KOPT-K1 (cell line): ENCODE measurements around the gene USF2.
"Not testable (repeated sequence)": the region's sequence is repeated elsewhere in the genome, so short reads cannot be mapped to it uniquely, and the experiment has no call there.

Experiments
- H3K27ac ChIP-seq: fragments of 200-600 bp; sonication (generic); 2 replicates; pipeline ENCODE4 v1.5.1; 2016; ENCODE audit warnings: antibody characterized with exemption, mild to moderate bottlenecking, low read depth, low read length; ENCODE audit not compliant: poor library complexity, severe bottlenecking
- H3K36me3 ChIP-seq: fragments of 200-600 bp; sonication (generic); 2 replicates; pipeline ENCODE4 v1.5.1; 2017; ENCODE audit warnings: antibody characterized with exemption, mild to moderate bottlenecking, low read length, moderate library complexity; ENCODE audit not compliant: insufficient read depth
- H3K9me3 ChIP-seq: fragments of 200-600 bp; sonication (generic); 2 replicates; pipeline ENCODE4 v1.5.1; 2017; ENCODE audit warnings: antibody characterized with exemption, low read length, mild to moderate bottlenecking; ENCODE audit not compliant: insufficient read depth, poor library complexity, severe bottlenecking

Gene USF2, protein sequence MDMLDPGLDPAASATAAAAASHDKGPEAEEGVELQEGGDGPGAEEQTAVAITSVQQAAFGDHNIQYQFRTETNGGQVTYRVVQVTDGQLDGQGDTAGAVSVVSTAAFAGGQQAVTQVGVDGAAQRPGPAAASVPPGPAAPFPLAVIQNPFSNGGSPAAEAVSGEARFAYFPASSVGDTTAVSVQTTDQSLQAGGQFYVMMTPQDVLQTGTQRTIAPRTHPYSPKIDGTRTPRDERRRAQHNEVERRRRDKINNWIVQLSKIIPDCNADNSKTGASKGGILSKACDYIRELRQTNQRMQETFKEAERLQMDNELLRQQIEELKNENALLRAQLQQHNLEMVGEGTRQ

GRCh38 chr19:35268536-35269437 lies at the start of gene USF2:
TSS of gene USF2 (plus strand) at chr19:35268962. CDS start at chr19:35269102, 140 bp downstream.
- Histone ChIP-seq H3K36me3 (peaks cover 38% of the 10 kb centered on the region), H3K27ac (peak within 1 kb of the TSS; percentile 83)

DNA sequence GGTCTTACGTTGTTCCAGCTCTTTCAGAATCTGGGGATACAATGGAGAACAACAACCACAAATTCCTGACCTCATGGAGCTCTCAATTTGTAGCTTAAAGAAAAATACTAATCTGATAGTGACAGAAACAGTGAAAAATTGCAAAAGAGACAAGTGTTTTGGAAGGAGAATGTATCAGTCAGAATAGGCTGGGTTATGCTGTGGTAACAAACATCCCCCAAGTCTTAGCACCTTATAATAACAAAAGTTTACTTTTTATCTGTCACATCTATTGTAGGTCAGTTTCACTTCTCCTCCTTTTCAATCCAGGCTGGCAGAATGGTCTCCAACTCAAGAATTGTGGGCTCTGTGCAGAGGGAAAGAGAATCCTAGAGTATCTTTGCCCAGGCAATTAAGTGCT lies 49.8 kb upstream of the USF2 start:
- Histone ChIP-seq H3K27ac (no peak overlapping the region), H3K9me3 (peaks cover 6% of the 10 kb centered on the region), H3K36me3 (no peaks in the 10 kb centered on the region)

More at GRCh38 chr19:35268536-35269437, at the start of gene USF2:
- no peaks in the 10 kb centered on the region for H3K9me3 ChIP-seq

GRCh38 chr19:35220315-35220921 lies 48.3 kb upstream of the USF2 start:
- H3K9me3 ChIP-seq = peaks cover 6% of the 10 kb centered on the region
- no peaks in the 10 kb centered on the region for H3K36me3 ChIP-seq
- no peak overlapping the region for H3K27ac ChIP-seq

GRCh38 chr19:35220973-35221590 lies 47.7 kb upstream of the USF2 start:
- not testable (repeated sequence) for H3K27ac ChIP-seq, H3K36me3 ChIP-seq, H3K9me3 ChIP-seq

GRCh38 chr19:35222373-35223015 lies 46.3 kb upstream of the USF2 start:
- Histone ChIP-seq H3K36me3 (no peaks in the 10 kb centered on the region), H3K27ac (no peak overlapping the region), H3K9me3 (peaks cover 6% of the 10 kb centered on the region)

DNA sequence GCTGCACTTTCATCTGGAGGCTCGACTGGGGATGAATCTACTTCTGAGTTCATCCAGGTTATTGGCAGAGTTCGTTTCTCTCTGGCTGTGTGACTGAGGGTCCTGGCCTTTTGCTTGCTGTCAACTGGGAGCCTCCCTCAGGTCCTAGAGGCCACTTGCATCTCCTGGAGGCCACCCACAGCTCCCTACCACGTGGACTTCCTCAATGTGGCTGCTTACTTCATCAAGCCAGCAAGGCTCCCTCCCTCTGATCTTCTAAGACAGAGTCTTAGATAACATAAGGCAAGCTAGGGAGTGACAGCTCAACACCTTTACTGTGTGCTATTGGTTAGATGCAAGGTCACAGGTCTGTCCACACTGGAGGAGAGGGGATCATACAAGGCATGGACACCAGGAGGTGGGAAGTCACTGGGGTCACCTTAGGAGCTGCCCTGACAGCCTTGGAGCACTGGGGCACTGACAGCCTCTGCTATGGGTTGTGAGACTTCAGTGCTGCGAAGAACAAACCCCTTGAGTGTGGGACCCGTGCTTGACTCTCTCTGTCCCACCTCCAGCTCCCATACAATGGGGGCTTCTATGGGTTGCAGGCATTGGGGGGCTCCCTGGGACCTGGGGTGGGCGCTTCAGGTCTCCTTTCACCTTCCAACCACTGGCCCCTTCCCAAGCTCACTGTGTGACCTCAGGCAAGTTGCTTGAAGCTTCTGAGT lies 45.5 kb upstream of the USF2 start:
- peaks cover 6% of the 10 kb centered on the region for H3K9me3 ChIP-seq
- no peak overlapping the region for H3K27ac ChIP-seq
- H3K36me3 ChIP-seq = no peaks in the 10 kb centered on the region

DNA sequence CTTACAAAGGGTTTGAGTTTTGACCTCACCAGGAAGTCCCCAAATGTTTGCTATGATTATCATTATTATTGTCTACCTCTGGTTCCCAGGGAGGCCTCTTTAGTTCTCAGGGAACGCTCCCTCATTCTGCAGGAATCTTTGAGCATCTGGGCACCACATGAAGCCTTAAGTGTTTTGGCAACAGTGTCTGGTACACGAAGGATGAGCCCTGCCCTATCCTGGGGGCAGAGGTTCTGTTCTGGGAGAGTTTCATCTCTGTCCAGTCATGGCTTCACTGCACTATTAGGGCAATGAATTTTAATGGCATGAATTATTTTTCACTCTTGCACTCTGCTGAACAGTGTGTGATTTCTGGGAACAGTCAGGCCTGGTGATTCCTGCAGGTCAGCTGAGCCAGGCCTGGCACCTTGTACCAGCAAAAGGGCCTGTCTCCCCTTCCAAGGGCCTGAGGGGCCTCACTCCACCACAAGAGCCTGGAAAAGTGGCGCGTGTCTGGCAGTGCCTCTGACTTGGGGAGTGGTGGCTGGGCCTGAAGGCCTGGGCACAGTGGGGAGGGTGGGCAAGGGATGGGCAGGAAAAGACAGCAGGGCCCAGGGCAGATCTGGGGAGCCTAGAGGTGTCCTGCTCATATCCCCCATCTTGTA lies 44.8 kb upstream of the USF2 start:
- H3K9me3 ChIP-seq = peaks cover 4% of the 10 kb centered on the region
- H3K27ac ChIP-seq = no peak overlapping the region
- no peaks in the 10 kb centered on the region for H3K36me3 ChIP-seq

DNA sequence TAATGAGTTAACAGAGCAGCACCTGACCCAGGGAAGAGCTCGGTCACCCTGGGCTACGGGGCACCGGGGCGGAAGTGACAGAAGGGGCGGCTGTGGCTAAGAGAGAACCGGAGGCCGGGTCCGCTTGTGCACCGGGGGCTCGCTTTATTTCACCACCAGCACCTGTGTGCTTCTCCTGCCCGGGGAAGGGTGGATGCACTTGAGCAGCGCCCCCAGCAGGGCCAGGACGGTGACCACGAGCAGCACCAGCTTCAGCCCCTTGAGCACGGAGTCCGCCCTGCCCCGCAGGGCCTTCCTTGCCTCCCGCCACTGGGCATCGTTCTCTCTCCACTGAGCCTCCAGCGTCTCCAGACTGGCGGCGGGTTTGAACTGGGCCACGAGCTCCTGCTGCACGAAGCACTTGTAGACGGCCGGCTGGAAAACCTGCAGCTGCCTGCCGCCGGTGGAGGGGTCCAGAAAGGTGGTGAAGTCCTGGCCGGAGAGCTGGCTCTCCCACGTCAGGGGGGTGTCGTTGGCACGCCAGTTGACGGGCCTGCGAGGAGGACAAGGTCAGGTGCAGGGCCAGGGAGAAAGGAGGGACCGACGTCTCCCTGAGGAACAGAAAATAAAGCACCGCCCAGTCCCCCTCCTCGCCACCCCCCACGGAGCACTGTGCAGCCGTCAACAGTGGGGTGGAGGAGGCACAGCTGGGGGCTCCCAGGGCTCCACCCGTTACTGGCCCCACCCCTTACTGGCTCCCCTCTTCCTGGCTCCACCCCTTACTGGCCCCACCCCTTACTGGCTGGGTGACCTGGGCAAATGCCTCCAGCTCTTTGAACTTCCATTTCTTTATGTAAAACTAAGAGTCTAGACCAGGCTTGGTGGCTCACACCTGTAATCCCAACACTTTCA lies 43.8 kb upstream of the USF2 start:
- Histone ChIP-seq H3K36me3 (no peaks in the 10 kb centered on the region), H3K9me3 (no peaks in the 10 kb centered on the region), H3K27ac (no peak overlapping the region)

- no peaks in the 10 kb centered on the region for H3K36me3 ChIP-seq
- no peak overlapping the region for H3K27ac ChIP-seq
- no peaks in the 10 kb centered on the region for H3K9me3 ChIP-seq
Measured at GRCh38 chr19:35225951-35226350, 42.8 kb upstream of the USF2 start.

GRCh38 chr19:35226748-35227147 lies 42.0 kb upstream of the USF2 start:
- Histone ChIP-seq H3K27ac (no peak overlapping the region), H3K9me3 (no peaks in the 10 kb centered on the region), H3K36me3 (no peaks in the 10 kb centered on the region)

- Histone ChIP-seq H3K9me3 (no peaks in the 10 kb centered on the region), H3K27ac (no peak within 1 kb of the TSS)
Measured at GRCh38 chr19:35228177-35228930, 40.4 kb upstream of the USF2 start, which contains the start of gene FAM187B. TSS of gene FAM187B (minus strand) at chr19:35228739. CDS start at chr19:35228680, 59 bp downstream.

DNA sequence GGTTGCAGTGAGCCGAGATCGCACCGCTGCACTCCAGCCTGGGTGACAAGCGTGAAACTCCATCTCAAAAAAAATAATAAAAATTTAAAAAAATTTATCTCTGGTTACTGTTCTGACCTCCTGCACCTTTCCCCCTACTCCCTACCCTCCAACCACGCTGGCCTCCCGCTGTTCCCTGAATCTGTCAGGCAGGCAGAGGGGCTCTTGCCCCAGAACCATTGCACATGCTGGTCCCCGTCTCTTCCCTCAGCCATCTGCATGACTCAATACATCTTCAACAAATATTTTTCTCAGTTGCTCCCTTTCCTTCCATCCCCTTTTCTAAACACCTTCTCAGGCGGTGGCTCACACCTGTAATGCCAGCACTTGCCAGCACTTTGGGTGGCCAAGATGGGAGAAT lies 39.2 kb upstream of the USF2 start:
- no peak overlapping the region for H3K27ac ChIP-seq
- peaks cover 2% of the 10 kb centered on the region for H3K9me3 ChIP-seq
- H3K36me3 ChIP-seq = no peaks in the 10 kb centered on the region

More at GRCh38 chr19:35228177-35228930, 40.4 kb upstream of the USF2 start, which contains the start of gene FAM187B:
- no peaks in the 10 kb centered on the region for H3K36me3 ChIP-seq
